C4-2B (cell line): ENCODE results near the gene TMEM51.

Source experiments
- CTCF ChIP-seq: fragments of 450-650 bp; conservative IDR thresholded peaks from 2 replicates; pipeline ENCODE4 v1.5.1; 2017; ENCODE audit warnings: mild to moderate bottlenecking
- ZFX ChIP-seq: fragments of 450-650 bp; IDR thresholded peaks from 2 replicates; pipeline ENCODE4 v1.6.1; 2017

DNA sequence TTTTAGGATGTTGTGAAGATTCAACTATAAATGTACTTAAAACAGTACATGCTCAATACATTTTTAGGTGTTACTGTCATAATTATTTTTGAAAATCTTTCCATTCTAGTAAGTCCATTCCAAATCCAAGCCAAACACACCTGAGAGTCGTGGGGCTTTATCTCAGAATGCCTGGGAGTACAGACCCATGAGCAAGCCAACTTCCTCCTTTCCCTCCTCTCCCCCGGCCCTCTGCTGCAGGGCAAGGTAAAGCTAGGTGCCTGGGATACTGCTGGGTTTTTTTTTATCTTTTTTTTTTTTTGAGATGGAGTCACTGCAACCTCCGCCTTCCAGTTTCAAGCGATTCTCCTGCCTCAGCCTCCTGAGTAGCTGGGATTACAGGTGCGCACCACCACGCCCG is 16.5 kb downstream of the TMEM51 start:
- TF ChIP-seq CTCF (no peak), ZFX (no peak)
